ENCODE measurements around the gene THPO. TPM values are rescaled to one million over a fixed set of nuclear protein-coding genes. Genes with fewer than 3 reads are reported as not detected.
A peak's percentile ranks its signal among the peaks of the same experiment; 100 is the strongest.

The THPO gene
- total and polyA plus RNA-seq, 8 donors = 0.38 to 1.8 (median 0.93) TPM; not detected in 5

DNA sequence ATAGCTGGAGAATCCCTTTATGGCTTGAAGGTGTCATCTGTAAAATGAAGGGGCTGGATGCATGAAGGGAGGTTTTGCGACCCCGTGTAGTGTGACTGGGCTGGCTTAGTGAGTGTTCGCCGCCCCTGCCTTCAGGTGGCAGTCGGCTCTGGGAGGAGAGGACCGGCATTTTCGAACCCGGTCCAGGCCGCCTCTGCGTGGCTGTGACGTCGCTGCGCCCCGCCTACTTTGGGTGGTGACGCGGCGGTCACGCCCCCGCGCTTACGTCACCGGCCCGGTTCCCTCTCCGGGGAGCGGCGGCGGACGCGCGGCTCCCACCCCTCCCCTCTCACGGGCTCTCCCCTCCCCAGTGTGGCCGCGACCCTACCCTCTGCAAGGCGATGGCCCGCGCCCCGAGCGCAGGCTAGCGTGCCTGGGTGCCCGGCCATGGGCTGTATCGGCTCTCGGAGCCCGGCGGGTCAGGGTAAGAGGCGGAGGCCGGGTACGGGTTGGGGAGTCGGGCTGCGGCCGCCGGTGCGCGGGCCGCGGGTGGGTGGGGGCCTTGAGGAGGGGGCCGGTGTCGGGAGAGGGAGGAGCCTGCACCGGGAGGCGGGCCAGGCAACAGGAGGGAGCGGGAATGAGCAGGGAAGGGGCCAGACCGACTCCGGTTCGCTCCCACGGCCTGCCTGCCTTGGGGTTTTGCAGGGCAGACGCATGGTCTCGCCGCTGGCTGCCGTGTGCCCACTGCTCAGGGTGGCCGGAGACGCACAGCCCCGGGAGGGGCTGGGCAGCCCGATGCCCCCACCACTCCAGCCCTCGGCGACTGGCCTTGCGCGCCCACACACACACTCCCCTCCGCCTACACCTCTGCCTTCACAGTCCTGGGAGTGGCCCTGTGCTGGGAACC lies 42.1 kb downstream of the THPO start:
- Histone ChIP-seq H3K27ac (peak overlapping the region; percentile 96 to 99 (median 99)), H3K27me3 (no peaks in the 10 kb centered on the region), H3K4me1 (peaks cover 34 to 86% (median 47%) of the 10 kb centered on the region in 4 donors), H3K4me3 (peak overlapping the region; percentile 69 to 91 (median 82)), H3K9me3 (no peaks in the 10 kb centered on the region), H3K36me3 (peaks cover 41 to 45% (median 44%) of the 10 kb centered on the region in 4 donors)
- intact Hi-C loops (cut with DNase I; ENCODE audit: low total_unique reads) = no loop called here
- peak; percentile 90 to 96 for DNase-seq
- WGBS, 5 donors = 1% methylated on average over 31 to 77 of the region's 77 CpGs
- peak; percentile 33 for TF ChIP-seq EP300 (IDR thresholded peaks at IDR 0.05)
- peak; percentile 88 to 96 (median 92) for TF ChIP-seq POLR2AphosphoS5 (IDR thresholded peaks at IDR 0.05)
- TF ChIP-seq POLR2A (IDR thresholded peaks at IDR 0.05) = peak in 1 of 4 donors; percentile 58
- TF ChIP-seq, protein P1, sequence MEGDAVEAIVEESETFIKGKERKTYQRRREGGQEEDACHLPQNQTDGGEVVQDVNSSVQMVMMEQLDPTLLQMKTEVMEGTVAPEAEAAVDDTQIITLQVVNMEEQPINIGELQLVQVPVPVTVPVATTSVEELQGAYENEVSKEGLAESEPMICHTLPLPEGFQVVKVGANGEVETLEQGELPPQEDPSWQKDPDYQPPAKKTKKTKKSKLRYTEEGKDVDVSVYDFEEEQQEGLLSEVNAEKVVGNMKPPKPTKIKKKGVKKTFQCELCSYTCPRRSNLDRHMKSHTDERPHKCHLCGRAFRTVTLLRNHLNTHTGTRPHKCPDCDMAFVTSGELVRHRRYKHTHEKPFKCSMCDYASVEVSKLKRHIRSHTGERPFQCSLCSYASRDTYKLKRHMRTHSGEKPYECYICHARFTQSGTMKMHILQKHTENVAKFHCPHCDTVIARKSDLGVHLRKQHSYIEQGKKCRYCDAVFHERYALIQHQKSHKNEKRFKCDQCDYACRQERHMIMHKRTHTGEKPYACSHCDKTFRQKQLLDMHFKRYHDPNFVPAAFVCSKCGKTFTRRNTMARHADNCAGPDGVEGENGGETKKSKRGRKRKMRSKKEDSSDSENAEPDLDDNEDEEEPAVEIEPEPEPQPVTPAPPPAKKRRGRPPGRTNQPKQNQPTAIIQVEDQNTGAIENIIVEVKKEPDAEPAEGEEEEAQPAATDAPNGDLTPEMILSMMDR (IDR thresholded peaks at IDR 0.05) = no peak

DNA sequence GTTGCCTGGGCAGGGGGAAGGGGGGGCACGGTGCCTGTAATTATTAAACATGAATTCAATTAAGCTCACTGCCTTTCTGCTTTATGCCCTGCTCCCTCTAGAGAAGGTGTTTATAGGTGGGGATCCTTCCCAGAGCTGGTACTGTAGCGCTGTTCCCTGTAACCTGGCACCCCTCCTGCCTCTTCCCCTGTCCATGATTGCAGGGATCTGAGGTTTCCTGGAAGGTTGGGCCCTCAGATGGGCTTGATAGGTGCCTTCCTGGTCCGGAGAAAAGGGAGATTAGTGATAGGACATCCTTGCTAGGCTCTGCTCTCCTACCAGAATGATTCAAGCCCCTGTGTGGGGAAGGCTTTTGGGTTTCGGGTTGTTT lies 42.7 kb downstream of the THPO start:
- intact Hi-C loops (cut with DNase I; ENCODE audit: low total_unique reads) = no loop called here
- Histone ChIP-seq H3K4me3 (peak overlapping the region; percentile 69 to 91 (median 82)), H3K27ac (peak overlapping the region; percentile 96 to 99 (median 99)), H3K9me3 (no peaks in the 10 kb centered on the region), H3K4me1 (peaks cover 34 to 81% (median 44%) of the 10 kb centered on the region in 4 donors), H3K27me3 (no peaks in the 10 kb centered on the region), H3K36me3 (peaks cover 46 to 52% (median 51%) of the 10 kb centered on the region in 4 donors)
- DNase-seq = no peak
- no peak for TF ChIP-seq POLR2AphosphoS5 (IDR thresholded peaks at IDR 0.05)
- TF ChIP-seq, protein P1 (IDR thresholded peaks at IDR 0.05) = no peak
- no peak for TF ChIP-seq POLR2A (IDR thresholded peaks at IDR 0.05)
- 27 to 44% (median 40%) methylated on average over 4 of the region's 4 CpGs for WGBS, 5 donors

DNA sequence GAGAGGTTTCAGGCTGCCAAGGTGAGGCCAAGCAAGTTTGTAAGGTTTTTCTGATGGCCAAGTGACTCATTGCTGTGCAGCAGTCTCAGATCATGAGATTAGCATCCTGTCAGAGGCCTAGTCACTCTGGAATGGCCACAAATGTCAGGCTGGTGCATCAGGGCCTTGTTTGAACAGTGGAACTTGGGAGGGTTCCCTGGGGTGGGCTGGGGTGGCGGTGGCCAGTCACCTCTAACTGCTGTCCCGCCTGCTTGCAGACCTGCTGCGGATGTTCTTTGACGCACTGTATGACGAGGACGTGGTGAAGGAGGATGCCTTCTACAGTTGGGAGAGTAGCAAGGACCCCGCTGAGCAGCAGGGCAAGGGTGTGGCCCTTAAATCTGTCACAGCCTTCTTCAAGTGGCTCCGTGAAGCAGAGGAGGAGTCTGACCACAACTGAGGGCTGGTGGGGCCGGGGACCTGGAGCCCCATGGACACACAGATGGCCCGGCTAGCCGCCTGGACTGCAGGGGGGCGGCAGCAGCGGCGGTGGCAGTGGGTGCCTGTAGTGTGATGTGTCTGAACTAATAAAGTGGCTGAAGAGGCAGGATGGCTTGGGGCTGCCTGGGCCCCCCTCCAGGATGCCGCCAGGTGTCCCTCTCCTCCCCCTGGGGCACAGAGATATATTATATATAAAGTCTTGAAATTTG lies 43.4 kb downstream of the THPO start:
- intact Hi-C loops (cut with DNase I; ENCODE audit: low total_unique reads) = no loop called here
- H3K9me3 ChIP-seq = no peaks in the 10 kb centered on the region
- peaks cover 50 to 58% (median 57%) of the 10 kb centered on the region in 4 donors for H3K36me3 ChIP-seq
- 66 to 78% (median 72%) methylated on average over 15 of the region's 15 CpGs for WGBS, 5 donors
- H3K27me3 ChIP-seq = no peaks in the 10 kb centered on the region
- peak overlapping the region; percentile 43 to 99 (median 98) for H3K27ac ChIP-seq
- TF ChIP-seq, protein P1 (IDR thresholded peaks at IDR 0.05) = no peak
- TF ChIP-seq EP300 (IDR thresholded peaks at IDR 0.05) (no peak), POLR2AphosphoS5 (IDR thresholded peaks at IDR 0.05) (no peak), POLR2A (IDR thresholded peaks at IDR 0.05) (no peak)
- H3K4me3 ChIP-seq = no peak overlapping the region
- peaks cover 34 to 77% (median 41%) of the 10 kb centered on the region in 4 donors for H3K4me1 ChIP-seq
- no peak for DNase-seq

DNA sequence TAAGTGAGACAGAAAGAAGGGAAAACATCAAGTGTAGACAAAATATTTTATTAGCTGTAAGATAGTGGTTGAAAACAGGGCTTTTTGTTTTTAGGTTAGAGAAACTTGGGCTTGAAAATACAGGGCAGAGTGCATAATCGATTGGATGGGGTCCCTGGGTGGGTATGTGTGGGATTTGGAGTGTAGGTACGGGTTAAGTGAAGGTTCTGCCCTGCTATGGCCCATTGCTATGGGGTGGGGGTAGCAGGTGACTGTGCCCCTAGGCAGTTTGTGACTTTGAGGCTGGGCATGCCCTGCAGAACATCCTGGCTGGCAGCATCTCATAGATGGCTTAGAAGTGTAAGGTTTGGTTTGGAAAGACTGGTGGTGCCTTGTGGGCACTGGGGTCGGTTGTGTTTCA lies 44.3 kb downstream of the THPO start:
- no peak for DNase-seq
- 74 to 84% (median 81%) methylated on average over 2 to 3 of the region's 3 CpGs for WGBS, 5 donors
- H3K4me1 ChIP-seq = peaks cover 26 to 68% (median 33%) of the 10 kb centered on the region in 4 donors
- peak overlapping the region in 4 of 5 donors; percentile 21 to 99 (median 78) for H3K27ac ChIP-seq
- H3K4me3 ChIP-seq = no peak overlapping the region
- intact Hi-C loops (cut with DNase I; ENCODE audit: low total_unique reads) = no loop called here
- H3K36me3 ChIP-seq = peaks cover 60 to 67% (median 66%) of the 10 kb centered on the region in 4 donors
- H3K9me3 ChIP-seq = no peaks in the 10 kb centered on the region
- TF ChIP-seq EP300 (IDR thresholded peaks at IDR 0.05) (no peak), POLR2A (IDR thresholded peaks at IDR 0.05) (no peak), POLR2AphosphoS5 (IDR thresholded peaks at IDR 0.05) (no peak)
- TF ChIP-seq, protein P1 (IDR thresholded peaks at IDR 0.05) = no peak
- H3K27me3 ChIP-seq = no peaks in the 10 kb centered on the region

Measured in stomach (tissue), 9 donors.